Erythroblast (primary cell): ENCODE measurements around the gene EMD.
"Not testable (repeated sequence)": the region's sequence is repeated elsewhere in the genome, so short reads cannot be mapped to it uniquely, and the experiment has no call there.

Source experiments
- GATA1 ChIP-seq: IDR thresholded peaks from 2 replicates; pipeline ENCODE4 v1.6.1; 2011; ENCODE audit warnings: low read depth, mild to moderate bottlenecking, control low read depth, low read length, moderate library complexity
- POLR2A ChIP-seq: IDR thresholded peaks from 2 replicates; pipeline ENCODE4 v1.6.1; 2011; ENCODE audit warnings: mild to moderate bottlenecking, low read length

DNA sequence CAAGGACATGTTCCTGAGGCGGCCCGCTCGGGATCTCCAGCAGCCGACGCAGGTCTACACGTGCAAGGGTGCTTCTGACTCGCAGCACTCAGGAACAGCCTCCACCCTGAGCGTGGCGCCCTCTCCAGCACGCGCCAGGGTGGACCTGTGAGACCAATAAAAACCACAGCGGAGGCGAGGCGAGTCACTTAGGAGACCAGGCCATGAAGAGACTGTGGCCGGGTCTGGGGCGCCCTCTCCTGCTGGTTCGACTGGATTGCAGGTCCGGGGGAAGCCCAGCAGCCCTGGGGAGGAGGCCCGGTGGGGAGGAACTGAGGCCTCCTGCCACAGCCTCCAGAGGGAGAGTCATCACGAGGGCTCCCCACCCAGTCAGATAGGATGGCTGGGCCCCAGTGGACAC lies 9.0 kb downstream of the EMD start:
- TF ChIP-seq POLR2A, GATA1: not testable (repeated sequence)
